Anterior cingulate cortex (tissue), 58 donors: Measurements from ENCODE around the gene KRTAP29-1.
A peak's percentile ranks its signal among the peaks of the same experiment; 100 is the strongest.
"Not testable (repeated sequence)": the region's sequence is repeated elsewhere in the genome, so short reads cannot be mapped to it uniquely, and the experiment has no call there.

ENCODE experiments used
- DNase-seq, 58 donors: peaks; one replicate each; lab custom pipeline; 2025; lab: John Stamatoyannopoulos, UW

The KRTAP29-1 gene, protein sequence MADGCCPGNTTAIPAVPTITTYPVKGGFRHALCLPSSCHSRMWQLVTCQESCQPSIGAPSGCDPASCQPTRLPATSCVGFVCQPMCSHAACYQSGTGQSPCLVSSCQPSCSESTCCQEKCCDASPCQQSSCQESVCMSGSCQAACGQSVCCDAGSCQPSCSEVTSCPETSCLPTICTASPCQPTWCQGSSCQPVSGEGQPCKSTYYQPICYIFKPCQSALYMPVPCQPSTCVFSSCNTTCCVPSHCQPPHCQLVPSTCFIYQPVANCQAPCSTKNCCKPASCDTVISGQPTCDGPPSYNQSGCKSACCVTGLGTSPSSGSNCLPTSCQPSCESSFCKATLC

DNA sequence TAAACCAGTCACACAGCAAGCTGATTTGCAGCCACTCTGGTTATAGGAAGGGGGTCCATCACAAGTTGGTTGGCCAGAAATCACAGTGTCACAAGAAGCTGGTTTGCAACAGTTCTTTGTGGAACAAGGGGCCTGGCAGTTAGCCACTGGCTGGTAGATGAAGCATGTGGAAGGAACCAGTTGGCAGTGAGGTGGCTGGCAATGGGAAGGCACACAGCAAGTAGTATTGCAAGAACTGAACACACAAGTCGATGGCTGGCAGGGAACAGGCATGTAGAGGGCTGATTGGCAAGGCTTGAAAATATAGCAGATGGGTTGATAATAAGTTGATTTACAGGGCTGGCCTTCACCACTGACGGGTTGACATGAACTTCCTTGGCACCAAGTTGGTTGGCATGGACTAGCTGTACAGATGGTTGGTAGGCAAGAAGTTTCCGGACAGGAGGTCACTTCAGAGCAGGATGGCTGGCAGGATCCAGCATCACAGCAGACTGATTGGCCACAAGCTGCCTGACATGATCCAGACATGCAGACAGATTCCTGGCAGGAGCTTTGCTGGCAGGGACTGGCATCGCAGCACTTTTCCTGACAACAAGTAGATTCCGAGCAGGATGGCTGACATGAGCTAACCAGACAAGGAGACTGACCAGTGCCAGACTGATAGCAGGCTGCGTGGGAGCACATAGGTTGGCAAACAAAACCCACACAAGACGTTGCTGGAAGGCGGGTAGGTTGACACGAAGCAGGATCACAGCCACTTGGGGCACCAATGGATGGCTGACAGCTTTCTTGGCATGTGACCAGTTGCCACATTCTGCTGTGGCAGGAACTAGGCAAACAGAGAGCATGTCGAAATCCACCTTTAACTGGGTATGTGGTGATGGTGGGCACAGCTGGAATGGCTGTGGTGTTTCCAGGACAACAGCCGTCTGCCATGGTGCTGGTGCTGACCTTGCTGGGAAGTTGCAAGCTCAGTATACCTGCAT lies at the start of gene KRTAP29-1:
KRTAP29-1 (minus strand) TSS at position 936 of the 986 bp plus-strand sequence; CDS start at position 936, 0 bp downstream.
- DNase-seq: peak in 4 of 58 donors; percentile 3 to 32 (median 8)

DNA sequence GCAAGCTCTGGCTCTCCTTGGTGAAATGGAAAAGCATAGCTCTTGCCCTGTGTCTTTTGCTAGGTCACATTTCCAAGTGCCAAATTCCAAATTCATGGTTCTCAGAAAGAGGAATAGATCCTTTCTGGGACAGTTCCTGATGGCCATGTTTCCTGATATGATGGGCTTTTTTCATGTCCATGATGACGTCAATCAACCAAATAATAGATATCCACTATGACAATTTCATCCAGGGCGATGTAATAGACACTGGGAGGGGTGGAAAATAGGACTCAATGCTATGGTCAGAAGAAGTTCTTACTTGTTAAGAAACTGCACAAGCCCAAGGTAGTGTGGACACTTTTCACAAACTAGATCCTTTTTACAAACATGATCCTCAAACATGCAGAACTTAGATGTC lies 48.5 kb upstream of the KRTAP29-1 start:
- no peak for DNase-seq

DNA sequence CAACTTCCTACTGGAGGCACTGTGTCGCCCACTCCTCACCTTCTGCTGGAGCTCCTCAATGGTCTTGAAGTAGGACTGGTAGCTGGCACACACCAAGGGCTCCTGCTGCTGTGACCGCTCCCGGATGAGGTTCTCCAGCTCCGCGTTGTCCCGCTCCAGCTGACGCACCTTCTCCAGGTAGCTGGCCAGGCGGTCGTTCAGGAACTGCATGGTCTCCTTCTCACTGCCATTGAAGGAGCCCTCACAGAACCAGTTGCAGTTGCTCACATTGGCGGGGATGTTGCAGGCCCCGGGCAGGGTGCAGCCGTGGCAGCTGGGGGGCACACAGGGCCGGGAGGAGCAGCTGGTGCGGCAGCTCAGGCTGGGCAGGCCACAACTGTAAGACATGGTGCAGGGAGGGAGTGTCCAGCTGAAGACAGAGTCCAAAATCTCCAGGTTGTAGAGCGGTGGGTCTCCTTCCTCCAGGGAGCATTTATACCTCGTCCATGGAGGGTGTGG lies 47.8 kb upstream of the KRTAP29-1 start, which contains the start of gene KRT33A:
KRT33A (minus strand) TSS at position 448 of the 498 bp plus-strand sequence; CDS start at position 387, 61 bp downstream.
- not testable (repeated sequence) for DNase-seq

DNA sequence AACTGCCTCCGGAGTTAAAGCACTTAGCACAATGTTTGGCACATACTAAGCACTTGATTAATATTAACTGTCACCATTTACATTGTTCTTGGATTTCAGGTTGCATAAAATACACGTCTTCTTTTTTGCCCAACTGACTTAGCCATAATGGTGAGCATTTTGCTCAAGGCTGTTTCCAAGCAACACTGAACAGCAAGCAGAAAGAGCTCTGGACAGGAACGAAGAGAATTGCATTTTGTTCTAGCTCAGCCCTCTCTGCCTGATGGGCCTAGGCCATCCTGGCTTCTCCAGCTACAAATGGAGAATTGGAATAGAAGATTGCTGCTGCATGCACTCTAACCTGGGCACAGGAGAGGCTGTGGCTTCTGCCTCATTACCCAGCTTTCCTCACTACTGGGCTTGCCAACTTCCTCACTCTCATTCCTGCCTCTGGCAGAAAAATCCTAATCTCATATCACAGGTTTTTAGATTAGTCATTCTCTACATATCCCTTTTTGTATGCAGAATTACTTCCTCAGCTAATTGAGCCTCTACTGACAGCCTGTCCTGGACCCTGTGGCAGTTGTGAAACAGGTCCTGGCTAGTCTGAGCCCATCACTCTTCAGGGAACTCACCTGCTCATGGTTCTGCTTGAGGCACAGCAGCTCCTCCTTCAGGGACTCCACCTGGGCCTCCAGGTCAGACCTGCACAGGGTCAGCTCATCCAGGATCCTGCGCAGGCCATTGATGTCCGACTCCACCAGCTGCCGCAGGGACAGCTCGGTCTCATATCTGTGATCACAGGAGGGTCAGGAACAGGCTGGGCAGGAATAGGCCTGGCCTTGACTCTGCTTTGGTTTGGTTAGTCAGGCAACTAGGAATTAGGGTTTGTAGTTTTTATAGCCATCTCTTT lies 45.5 kb upstream of the KRTAP29-1 start:
- peak in 1 of 58 donors; percentile 3 for DNase-seq

DNA sequence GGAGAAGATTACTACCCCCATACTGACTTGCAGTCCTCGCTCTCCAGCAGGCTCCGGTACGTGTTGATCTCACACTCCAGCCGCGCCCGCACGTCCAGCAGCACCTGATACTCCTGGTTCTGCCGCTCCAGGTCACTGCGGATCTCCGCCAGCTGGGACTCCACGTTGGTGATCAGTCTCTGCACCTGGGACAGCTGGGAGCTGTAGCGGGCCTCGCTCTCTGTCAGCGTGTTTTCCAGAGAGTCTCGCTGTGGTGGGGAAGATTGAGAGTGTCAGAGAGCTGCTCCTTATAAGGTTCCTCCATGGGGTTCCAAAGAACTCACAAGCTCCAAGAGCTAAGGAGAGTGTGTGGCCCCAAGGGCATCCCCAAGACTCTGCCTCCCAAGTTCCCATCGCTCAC lies 43.8 kb upstream of the KRTAP29-1 start:
- not testable (repeated sequence) for DNase-seq

DNA sequence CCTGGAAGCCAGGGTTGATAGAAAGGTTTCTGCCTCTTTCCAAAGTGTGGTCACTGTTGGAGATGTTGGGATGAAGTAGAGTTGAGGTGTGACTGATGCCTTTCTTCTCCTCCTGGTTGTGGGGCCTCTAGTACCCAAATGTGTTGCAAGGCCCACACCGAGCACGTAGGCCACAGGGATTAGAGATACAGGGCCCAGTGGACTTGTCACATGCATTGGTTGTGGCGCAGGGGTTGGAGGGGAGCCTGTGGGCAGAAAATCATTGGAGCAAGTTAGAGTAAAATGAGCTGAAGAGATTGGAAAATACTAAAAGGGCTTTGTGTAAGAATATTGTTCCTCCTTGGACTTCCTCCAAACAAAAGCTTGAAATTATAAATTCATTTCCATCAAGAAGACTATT lies 43.3 kb upstream of the KRTAP29-1 start:
- DNase-seq: no peak

DNA sequence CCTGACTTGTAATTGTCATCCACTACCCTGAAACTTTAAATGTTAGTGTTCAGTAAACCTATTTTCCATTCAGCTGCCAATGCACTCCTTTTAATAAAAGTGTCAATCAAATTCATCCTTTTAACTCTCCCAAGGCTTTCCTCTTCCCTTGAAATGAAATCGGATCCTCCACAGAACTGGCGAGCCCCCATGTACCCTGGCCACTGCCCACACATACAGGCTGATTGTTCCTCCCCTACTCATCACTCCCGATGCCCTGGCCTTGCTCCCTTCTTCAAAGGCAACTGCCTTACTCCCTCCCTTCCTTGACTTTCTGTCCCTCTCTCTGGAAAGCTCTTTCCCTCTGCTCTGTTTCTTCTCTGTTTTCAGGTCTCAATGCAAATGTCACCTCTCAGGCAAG lies 40.4 kb upstream of the KRTAP29-1 start:
- DNase-seq: no peak

DNA sequence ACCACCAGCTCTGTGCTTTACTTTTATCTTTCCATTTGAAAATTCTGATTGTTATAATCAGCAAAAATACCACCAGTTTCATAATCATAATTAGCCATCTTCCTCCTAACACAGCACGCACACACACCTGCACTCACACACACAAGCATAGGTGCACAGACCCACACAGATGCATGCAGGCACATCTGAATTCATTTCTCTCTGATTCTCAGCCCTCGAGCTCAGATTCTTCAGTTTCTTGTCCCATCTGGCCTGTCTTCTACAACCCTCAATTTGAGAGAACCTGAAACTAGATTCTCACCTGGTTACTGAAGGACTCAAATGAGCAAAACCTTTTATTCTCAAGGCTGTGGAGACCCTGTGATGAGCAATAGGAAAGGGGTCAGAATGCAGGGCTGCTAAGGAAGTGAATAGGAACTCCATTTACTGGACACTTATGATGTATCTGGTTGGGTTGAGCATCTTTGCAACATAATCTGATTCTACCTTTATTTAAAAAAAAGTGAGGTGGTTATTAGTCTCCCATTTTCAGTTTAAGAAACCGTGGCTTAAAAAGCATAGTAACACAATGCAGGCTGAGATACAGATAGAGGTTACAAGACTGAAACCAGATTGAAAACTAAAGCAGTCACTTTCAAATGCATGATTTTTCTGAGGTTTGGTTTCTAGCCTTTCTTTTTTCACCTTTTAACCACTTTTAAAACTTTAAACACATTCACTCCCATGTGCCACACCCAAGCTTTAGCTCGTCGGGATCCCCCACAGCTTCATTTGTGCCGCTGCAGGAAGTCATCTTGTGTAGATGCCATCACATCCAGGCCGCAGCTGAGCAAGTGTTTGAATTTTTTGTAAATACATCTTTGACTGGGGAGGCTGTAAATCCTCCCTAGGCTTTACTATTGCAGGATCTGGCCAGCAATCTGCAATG lies 38.5 kb upstream of the KRTAP29-1 start:
- DNase-seq: no peak

DNA sequence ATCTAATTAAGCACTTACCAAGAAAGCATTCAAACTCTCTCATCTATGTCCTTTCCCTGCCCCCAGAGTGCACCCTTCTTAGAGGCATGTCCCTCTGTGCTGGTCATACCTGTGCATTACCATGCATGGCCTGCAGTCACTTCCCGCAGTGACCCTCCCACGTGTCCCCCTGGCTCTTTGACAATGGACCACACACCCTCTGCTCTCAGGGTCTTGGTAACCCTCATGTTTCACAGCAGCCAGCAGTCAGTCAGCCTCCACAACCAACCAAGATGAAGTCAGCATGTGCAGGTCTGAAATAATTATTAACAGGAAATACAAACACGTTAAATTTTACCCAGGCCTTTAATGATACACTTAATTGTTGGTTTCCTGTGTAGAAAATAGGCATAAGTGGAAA lies 37.8 kb upstream of the KRTAP29-1 start:
- DNase-seq: no peak

DNA sequence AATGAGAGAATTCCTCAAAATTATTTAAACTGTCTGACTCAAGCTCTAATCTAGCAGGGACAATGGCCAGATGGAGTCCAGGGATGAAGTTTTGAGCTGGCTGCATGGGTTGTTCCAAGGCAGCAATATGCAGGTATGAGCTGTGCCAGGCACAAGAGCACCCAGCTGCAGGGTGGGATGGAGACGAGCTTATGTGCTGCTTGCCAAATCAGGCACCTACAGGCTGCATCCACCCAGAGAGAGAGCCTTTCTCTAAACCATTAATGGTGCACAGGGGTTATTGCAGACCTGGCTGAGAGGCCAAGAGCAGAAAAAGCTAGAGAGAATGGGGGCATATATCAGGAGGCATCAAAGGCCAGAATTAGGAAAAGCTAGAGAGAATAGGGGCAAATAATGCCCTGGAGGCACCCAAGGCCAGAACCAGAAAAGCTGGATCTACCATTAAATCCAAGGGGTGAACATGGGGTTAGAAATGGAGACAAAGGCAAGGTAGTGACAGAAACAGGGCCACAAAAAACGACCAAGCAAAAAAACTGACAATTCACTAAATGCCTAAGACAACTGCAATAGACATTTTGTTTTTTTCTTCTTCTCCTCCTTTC lies 37.0 kb upstream of the KRTAP29-1 start:
- DNase-seq: no peak

DNA sequence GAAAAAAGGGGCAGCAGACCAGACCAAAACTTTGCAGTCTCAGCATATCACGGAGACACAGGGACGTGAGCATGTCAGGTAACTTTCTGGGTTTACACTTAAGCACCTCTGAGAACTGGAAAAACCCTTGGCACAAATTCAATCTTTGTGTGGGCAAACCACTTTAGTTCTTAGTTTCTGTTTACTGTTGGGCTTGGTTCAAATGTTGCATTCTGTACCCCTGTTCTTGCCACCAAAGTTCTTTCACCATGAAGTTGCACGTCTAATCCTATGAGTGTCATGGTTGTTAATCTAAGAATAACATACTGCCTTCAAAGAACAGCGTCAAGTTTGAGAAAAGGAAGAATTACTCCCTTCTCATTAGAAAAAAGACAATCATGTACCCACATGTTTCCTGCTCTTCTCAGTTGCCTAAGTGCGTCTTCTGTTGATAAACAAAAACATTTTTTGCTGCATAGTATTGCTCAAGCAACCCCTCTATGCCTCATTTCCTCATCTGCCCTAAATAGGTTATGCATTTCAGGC lies 36.4 kb upstream of the KRTAP29-1 start:
- no peak for DNase-seq

DNA sequence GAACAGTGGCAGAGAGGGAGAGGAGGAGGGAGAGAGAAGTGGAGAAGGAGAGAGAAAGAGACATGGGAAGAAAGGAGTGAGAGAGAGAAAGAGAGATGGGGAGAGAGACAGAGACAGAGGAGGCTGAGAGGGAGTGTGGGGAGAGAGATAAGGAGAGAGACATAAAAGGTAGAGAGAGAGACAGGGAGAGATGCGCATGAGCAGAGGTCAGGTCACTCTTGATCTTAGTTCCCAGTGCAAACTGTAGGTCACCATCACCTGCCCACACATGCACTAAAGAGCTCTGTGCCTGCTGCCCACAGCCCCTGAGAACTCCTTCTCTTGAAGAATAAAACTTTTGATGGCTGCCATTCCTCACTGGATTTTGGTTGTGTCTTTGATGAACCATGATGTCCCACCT lies 33.1 kb upstream of the KRTAP29-1 start:
- DNase-seq: no peak

DNA sequence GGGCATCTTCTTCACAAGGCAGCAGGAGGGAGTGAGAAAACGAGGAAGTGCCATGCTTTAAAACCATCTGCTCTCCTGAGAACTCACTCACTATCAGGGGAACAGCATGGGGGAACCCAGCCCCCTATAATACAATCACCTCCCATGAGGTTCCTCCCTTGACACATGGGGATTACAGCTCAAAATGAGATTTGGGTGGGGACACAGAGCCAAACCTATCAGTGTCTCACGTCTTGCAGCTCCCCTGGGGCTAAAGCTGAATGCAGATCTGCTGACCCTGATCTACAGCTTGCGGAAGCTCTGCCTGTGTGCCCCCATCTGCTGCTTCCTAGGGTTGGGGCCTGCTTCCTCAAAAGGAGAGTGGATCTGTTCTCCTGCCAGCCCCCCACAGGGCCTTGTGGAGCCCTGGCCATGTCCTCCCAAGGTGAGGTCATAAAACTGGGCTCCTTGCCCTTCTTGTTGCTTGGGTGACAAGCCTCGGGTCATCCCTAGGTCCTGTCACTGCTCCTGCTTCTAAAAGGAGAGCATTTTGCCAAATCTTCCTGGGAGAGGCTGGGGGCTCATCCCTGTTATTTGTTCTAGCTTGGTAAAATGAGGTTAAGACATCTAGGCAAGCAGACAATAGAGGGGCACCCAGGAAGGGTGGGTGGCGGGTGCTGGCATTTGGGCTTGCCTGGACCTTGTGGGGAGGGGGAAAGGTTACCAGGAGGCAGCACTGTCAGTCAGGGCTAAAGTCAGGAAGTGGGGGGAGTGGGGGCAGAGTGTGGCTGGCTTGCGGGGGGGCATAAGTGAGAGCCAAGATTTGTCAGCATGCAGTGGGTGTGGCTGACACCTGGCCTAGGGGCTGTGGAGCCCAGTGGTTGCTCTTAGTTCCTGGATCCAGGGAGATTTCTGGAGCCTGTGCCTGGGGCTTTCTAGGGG lies 32.0 kb upstream of the KRTAP29-1 start:
- no peak for DNase-seq

DNA sequence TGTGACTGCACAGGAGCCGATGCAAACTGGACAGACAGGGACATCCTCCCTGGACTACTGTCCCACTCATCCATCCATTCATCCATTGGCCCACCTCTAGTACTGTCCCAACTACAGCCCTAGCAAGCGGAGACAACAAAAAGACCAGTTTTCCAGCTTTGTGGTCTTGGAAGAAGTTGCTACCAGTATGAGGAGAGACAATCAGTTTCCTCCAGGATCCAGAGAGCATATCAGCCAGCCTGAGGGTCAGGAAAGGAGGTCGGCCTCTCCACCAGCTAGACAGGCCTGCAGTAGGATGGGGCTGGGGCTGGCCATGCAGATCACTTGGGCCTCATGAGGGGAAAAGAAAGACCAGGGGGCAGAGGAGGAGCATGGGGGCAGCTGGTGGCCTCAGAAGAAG lies 31.2 kb upstream of the KRTAP29-1 start:
- DNase-seq: no peak

DNA sequence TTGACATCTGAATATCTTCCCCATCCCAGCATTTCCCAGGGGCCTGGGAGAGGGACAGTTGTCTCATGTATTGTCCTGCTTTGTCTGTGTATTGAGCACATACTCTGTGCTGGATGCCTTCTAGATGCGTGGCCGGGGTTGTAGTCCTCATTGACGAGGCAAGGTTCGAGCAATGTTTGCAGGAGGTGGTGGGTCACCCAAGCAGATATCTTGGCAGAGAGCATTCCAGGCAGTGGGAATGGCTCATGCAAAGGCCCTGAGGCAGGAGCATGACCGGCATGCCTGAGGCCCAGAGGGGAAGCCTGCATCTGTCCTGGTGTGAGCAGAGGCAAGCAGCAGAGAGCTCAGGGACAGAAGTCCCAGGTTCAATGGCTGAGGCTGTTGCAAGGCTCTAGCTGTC lies 30.4 kb upstream of the KRTAP29-1 start:
- no peak for DNase-seq

DNA sequence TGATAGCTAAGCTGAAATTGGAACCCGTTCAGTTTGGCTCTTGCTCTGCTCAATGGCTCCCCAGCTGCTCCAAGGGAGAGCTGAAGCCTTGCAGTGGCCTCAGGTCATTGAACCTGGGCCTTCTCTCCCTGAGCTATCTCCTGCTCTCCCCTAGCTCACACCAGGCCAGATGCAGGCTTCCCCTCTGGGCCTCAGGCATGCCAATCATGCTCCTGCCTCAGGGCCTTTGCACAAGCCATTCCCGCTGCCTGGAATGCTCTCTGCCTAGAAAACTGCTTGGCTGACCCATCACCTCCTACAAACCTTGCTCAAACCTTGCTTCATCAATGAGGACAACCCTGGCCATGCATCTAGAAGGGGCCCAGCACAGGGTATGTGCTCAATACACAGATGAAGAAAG lies 29.6 kb upstream of the KRTAP29-1 start:
- no peak for DNase-seq

DNA sequence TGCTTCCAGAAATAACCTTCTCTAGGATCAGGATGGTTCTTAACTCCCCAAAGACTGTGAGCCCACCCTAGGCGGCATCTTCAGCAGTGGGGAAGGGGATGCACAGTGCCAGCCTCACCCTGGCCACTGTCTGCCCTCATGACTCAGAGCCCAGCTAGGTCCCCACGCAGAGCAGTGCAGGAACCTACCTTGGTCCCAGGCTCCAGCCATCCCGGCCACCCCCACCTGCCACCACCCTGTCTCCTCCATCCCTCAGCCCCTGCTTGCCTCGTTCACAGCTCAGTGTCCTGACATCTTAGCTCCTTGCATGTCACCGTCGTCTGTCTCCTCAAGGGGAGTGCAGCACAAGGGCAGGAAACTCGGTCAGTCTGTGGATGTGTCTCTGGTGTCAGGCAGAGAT lies 29.0 kb upstream of the KRTAP29-1 start:
- no peak for DNase-seq
